Cardiac septum (tissue), 1 donor: ENCODE data around the gene LMX1B. TPM values are rescaled to one million over a fixed set of nuclear protein-coding genes. Genes with fewer than 3 reads are reported as not detected.
"Not testable (repeated sequence)": the region's sequence is repeated elsewhere in the genome, so short reads cannot be mapped to it uniquely, and the experiment has no call there.

Experiments
- DNase-seq: peaks from one replicate; pipeline ENCODE4 v3.0.0-alpha.2; 2020; ENCODE audit warnings: low spot score
- intact Hi-C: fragments of 100-400 bp; cut with DNase I; formaldehyde crosslinking; loops from one replicate; pipeline ENCODE4 v1.14.0; 2022
- total RNA-seq: library from RNA; stranded (reverse); fragmentation: NEBNext Ultra II Directional; extraction: Animal tissue kit (Norgen Biotek cat#: 25700); gene quantifications from one replicate; pipeline ENCODE4 v1.2.1, GENCODE V29; 2021
- donor health status: DM: no; HTN: no; CAD: no.

Gene LMX1B
- total RNA-seq, 1 donor from 2014 or later: 0.62 TPM

DNA sequence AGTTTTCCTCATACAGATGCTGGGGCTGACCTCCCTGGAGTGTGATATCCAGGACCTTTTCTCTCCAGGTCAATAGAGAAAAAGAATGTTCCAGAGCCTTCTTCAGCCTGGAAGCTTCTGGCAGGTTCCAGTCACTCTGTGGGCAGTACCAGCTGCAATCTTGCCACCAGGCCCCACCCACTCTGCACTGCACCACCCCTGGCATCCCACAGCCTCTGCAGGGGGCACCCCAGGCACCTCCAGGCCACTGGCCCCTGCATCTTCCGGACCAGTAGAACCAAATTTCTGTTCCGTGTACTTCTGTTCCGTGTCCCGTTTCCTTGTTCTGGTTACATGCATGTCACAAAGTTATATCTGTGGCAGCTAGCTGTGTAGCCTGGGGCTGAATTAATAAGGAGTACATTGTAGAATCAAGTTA is 107.8 kb downstream of the LMX1B start:
- no peak for DNase-seq
- intact Hi-C loops: no loop called here

DNA sequence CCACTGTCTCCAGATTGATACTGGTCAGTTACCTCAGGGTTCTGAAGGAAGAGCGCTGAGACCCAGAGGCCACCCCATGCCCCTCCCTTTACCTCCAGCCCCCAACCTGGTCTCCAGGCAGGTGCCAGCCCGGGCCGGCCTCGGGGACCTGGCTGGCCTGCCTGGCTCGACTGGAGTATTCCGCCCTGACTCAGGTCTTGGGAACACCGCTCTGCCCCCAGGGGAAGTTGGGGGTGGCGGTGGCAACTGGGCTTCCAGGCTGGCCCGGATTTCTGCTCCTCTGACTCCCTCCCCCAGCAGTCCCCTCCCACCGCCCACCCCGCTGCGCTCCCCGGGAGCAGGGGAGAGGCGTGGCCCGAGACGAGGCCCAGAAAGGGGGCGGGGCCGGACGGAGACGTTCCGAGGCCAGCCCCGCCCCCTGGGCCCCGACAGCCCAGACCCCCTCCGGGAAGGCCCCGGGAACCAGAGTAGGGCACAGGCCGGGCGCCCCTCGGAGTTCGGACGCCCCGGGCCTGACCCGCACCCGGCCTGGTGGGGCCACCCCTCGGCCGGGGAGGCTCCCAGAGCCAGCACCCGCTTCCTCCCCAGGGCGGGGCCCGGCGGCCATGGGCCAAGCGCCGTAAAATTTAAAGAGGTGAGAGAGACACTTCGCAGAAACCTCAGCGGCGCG is 108.7 kb downstream of the LMX1B start:
- intact Hi-C loops: no loop called here

DNA sequence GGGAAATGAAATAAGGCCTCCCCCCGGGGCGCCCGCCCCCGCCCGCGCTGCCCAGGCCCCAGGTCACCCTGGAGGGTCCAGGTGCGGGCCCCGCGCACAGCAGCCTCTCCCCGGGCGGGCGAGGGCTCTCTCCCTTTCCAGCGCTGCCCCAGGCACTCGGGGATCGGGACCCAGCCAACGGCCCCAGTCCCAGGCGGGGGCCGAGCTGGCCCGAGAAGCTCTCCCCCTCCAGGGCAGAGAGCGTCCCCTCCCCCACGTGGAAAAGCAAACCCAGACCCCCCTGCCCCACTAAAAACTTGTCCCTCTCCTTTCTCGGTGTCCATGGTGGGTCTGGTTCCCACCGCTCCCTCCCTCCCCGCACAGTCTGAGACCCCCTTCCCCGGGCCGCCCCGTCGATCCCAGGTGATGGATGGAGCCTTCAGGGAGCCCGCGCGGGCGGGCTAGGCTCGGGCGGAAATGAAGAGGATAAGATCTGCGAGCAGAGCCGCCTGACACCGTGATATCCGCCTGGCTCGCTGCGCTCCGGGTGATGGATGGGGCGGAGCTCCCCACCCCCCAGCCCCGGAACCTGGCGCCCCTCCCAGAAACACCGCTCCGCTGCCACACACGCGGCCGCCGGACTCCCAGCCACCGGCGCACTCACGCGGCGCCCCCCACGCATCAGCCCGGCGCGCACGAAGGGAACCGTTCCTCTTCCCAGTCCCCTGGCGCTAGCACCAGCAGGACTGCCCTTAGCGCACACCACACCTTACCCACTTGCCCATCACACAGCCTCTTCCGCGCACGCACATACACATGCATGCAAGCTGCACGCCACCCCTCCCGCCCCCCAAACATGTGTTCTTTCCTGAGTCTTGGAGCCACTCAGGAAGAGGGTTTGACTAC is 109.4 kb downstream of the LMX1B start:
- no peak for DNase-seq
- intact Hi-C loops: no loop called here

More for the DNA sequence above, 108.7 kb downstream of the LMX1B start:
- peak; percentile 87 for DNase-seq

DNA sequence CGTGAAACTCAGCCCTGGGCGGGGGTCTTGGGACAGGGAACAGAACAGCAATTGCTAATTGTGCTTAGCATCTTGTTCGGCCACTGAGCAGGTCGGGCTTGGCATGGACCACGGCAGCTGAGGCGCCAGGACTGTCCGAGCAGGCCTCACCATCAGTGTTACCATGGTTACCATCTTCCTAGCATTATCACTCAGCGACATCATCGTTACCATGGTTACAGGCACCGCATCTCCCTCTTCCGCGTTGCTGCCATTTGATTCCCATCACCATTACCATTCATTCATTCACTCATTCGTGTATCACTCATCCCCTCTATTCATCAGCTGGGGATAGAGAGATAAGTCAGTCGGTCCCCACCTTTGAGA is 110.1 kb downstream of the LMX1B start:
- intact Hi-C loops: no loop called here
- no peak for DNase-seq

DNA sequence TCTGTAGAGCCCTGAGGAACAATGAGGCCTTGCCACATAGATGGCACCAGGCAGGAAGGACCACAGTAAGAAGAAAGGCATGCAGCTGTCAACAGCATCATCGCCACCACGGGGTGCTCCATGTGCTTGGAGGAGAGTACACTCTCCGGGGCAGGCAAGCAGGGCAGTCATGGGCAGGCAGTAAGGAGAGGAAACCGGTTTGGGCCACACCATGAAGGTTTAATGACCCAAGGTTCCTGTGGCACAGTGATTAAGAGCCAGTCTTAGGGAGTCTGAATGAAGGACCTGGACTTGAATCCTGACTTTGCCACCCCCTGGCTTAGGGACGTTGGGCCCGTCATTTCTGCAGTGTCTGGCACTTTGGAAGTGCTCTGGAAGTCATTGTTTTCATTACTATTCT is 110.5 kb downstream of the LMX1B start:
- intact Hi-C loops: no loop called here
- DNase-seq: no peak

DNA sequence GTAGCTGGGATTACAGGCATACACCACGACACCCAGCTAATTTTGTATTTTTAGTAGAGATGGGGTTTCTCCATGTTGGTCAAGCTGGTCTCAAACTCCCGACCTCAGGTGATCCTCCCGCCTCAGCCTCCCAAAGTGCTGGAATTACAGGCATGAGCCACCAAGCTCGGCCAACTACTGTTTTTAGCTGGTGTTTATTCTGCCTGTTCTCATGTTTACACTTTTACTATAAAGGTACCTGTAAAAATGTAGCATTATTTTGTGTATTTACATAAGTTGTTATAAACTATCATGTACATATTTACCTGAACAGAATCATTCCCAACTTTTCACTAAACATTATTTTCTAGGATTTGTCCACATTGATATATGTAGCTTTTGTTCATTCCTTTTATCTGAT is 111.8 kb downstream of the LMX1B start:
- intact Hi-C loops, DNase-seq: not testable (repeated sequence)

DNA sequence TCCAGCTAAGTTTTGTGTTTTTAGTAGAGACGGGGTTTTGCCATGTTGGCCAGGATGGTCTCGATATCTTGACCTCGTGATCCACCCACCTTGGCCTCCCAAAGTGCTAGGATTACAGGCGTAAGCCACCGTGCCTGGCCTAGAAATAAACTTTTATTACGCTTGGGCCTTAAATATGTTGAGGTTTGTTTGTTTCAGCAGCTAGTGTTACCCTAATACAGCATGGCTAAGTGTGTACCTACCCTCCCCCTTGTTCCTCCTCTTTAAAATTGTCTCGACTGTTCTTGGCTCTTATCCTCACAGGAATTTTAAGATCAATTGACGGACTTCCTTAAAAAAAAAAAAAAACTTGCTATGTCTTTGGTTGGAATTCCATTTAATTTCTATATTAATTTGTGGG is 114.5 kb downstream of the LMX1B start:
- intact Hi-C loops, DNase-seq: not testable (repeated sequence)

DNA sequence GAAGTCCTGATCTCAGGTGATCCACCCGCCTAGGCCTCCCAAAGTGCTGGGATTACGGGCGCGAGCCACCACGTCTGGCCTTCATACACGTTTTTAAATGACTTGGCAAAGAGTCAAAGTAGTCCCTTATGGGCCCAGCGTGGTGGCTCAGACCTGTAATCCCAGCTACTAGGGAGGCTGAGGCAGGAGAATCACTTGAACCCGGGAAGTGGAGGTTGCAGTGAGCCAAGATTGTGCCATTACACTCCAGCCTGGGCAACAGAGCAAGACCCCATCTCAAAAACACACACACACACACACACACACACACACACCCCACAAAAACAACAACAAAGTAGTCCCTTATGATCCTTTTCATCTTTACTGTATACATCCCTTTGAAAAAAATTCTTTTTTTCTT is 116.9 kb downstream of the LMX1B start:
- DNase-seq, intact Hi-C loops: not testable (repeated sequence)

DNA sequence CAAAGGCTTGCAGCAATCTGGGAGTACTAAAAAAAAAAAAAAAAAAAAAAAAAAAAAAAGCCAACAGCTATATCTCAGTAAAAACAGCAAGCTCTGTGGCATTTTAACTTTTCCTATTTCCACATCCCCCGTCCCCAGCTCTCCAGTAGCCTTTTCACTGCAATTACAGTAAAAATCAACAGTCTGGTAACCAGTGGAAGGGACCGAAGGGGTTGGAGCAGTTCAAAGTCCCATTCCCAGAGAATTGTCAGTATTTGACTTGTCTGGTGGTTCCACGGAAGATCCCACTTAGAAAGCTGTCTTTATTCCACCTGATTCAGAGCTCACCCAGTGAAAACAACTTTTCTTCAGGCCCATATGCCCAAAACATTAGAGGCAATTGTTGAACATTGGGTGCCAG is 119.3 kb downstream of the LMX1B start:
- intact Hi-C loops: no loop called here
- DNase-seq: no peak

DNA sequence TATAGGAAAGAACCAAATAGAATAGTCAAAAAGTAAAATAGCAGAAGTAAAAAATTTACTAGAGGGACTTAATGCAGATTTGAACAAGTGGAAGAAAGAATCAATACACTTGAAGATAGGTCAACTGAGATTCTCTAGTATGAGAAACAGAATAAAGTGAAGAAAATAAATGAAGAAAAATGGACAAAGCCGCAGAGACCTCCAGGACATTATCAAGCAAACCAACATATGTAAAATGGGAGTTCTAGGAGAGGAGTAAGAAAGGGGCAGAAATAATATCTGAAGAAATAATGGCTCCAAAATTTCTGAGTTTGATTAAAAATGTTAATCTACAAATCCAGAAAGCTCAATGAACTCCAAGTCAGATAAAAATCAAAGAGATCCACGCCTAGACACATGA is 121.1 kb downstream of the LMX1B start:
- no peak for DNase-seq
- intact Hi-C loops: no loop called here

DNA sequence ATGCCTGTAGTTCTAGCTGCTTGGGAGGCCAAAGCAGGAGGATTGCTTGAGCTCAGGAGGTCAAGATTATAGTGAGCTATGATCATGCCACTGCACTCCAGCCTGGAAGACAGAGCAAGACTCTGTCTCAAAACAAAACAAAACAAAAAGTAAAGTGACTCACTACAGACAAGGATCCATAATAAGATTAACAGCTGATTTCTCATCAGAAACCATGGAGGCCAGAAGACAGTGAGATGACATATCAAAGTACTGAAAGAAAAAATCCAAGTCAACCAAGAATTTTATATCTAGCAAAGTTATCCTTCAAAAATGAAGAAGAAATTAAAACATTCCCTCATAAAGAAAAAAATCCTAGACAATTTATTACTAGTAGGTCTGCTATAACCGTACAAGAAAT is 121.8 kb downstream of the LMX1B start:
- DNase-seq: no peak
- intact Hi-C loops: no loop called here

DNA sequence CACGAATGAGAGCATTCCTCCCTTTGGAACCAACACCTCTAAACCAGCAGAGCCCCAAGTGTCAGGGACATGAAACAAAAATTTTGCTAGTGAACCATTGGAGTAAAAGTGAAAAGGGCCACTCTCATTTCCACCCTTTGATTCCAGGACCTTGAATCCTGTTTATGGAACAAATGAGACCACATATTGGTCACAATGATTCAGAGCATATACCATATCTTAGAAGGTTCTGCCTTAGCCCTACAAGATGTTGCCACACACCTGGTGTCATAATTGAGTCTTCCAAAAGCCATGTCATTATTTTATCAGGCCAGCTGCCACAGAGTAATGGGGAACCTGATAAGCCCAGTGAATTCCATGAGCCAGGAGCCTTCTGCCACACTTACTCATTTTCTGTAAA is 124.8 kb downstream of the LMX1B start:
- no peak for DNase-seq
- intact Hi-C loops: no loop called here

DNA sequence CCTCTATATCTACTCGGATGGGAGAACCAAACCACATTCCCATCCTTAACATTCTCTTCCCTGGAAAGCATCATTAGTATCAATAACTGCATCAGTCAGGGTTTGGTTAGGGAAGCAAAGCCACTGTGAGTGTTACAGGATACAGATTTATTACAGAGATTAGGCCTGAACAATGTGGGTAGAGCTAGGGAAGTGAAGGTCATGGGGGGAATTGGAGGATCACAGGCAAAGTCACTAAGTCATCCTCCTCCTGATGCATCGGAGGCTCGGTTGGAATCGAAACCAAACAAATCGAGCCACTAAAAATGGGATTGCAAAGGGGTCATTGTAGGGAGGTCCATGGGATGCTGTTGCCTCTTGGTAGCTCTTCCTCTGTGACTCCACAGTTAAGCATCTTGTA is 129.3 kb downstream of the LMX1B start:
- intact Hi-C loops: no loop called here

DNA sequence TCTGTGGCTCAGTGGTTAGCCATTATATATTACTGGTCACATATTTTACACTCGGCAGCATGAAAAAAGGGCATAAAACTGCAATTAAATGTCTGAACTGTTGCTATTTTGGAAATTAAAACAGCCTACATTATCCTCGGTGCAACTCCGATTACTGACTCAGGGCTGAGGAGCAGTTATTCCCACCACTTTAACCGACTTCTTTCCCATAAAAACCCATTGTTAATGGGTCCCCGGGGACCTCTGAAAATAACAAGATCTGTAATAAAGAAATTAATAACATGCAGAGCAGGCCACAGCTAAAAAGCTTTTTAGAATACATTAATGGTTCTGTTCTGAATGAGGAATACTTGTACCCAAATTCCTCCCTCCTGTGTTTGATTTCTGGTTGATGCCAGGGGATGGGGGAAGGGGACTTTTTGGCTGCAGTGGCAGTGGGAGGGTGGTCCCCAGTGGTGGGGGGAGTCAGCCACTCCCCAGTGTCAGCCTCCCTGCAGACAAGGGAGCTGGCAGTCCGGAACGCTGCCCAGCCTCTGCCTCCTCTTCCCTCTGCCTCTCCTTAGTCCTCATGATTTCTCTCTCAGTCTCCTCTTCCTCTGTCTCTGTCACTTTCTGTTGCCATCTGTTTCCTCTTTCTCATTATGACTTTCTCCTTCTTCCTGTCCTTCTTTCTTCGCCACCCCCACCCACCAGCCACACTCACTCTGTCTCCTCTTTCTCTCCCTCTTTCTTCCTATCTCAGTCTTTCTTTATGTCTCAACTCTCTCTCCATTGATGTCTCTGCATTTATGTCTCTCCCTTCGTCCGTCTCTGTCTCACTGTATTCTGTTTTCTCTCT is 132.1 kb downstream of the LMX1B start:
- DNase-seq: no peak
- intact Hi-C loops: no loop called here

More for the DNA sequence above, 129.3 kb downstream of the LMX1B start:
- DNase-seq: no peak

Other genes starting within 250 kb of the LMX1B start
- gene ZBTB43, start 191.1 kb downstream of the LMX1B start, total RNA-seq: 38.9 TPM
- 5.7 TPM for gene ZBTB34, start 246.7 kb downstream of the LMX1B start, total RNA-seq